IPS DF 4.7 (cell line): ENCODE measurements around the gene TNFRSF18.

ENCODE experiments used
- DNase-seq: peaks from one replicate; pipeline ENCODE4 v3.0.0-alpha.2; 2013; ENCODE audit warnings: low spot score; ENCODE audit errors: extremely low read depth

TNFRSF18 gene

DNA sequence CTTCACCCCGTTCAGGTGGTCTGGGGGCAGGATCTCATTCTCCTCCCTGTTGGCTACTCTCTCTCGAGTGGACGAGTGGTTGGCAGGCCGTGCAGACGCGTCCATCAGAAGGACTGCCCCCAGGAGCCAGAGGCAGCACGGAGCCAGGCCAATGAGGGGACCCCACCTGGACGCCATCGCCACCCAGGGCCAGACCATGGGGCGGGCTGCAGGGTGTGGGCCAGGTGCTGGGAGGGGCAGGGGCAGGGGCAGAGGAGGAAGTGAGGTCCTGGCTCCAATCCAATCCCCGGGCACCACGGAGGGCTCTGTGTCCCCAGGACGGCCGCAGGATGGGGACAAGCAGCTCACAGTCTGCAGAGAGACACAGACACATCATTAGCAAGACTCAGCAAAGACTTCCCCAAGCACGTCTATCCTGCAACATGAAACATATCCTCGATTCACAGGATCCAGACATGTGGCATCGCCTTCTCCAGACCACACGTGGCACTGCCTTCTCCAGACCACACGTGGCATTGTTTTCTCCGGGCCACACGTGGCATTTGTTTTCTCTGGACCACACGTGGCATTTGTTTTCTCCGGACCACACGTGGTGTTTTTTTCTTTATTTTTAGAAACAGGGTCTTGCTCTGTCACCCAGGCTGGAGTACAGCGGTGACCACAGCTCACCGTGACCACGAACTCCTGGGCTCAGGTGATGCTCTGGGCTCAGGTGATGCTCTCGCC is 22.4 kb upstream of the TNFRSF18 start:
- no peak for DNase-seq

DNA sequence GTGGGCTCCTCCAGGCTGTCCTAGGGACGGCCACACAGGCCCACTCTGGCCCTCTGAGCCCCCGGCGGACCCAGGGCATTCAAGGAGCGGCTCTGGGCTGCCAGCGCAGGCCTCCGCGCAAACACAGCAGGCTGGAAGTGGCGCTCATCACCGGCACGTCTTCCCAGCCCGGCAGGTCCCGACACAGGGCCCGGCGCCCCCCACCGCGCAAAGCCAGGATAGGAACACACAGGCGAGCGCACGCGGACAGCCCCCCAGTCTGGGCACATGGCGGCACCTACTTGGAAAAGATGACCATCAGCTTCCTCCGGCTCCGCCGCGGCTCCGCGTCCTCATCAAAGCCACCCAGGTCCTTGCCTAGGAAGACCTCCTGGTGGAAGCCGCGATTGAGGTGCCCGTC is 21.8 kb upstream of the TNFRSF18 start:
- DNase-seq = no peak

DNA sequence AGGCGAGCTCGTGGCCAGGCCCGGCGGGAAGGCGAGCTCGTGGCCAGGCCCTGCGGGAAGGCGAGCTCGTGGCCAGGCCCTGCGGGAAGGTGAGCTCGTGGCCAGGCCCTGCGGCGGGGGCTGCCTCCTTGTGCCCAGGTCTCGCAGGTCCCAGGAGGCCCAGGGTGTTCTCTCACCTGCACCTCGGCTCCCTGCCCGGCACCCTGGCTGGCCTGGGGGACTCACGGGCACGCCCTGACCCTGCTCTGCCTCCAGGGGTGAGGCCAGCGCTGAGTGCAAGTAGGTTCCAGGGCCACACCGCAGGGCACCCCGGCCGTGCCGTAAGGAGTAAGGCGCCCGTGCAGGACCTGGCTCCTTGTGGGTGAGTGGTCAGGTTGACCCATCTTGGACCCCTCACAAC is 21.0 kb upstream of the TNFRSF18 start:
- no peak for DNase-seq

DNA sequence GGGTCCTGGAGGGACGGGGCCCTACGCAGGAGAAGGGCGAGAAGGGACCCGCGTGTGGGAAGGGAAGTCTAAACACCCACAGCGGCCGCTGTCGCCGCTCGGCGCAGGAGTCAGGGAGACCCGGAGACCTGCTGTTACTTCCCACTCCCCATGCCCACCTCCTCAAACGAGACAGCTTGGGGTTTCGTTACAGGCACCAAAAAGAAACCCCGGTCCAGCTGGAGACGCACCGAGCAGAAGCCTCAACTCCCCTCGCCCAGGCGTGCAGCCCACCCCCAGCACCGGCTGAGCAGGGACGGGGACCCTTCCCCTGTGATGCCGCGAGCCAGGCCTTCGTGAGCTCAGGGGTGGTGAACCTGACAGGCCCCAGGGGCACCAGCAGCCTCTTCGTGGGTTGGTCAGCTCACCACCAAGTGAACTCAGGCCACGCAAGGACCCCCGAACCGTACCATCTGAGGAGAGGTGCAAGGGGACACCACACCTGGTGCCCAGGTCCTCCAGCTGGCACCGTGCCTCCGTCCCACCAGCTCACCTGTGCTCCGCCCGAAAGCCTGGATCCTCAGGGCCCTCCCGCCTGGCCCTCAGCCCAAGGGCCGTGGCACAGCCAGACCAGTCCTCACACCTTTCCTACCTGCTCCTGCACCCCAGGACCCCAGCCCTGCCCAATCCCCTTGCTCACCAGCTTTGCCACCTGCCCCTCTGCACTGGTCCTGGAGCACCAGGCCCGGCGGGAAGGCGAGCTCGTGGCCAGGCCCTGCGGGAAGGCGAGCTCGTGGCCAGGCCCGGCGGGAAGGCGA is 20.4 kb upstream of the TNFRSF18 start:
- no peak for DNase-seq

DNA sequence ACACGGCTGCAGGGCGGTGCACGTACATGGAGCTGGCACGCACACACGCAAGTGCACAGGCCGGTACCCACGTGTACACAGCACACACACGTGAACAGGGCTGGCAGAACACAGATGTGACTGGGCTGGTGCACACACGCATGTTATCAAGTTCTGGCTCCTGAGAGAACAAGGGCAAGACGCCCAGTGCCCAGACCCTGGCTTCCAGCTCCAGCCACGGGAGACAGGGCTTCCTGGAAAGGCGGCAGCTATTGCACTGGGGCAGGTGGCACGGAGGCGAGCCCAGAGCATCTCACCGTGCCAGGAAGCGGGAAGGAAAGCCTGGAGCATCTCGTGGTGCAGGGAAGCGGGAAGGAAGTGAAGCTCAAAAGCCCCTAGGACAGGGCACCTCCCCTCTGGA is 19.5 kb upstream of the TNFRSF18 start:
- DNase-seq = no peak

DNA sequence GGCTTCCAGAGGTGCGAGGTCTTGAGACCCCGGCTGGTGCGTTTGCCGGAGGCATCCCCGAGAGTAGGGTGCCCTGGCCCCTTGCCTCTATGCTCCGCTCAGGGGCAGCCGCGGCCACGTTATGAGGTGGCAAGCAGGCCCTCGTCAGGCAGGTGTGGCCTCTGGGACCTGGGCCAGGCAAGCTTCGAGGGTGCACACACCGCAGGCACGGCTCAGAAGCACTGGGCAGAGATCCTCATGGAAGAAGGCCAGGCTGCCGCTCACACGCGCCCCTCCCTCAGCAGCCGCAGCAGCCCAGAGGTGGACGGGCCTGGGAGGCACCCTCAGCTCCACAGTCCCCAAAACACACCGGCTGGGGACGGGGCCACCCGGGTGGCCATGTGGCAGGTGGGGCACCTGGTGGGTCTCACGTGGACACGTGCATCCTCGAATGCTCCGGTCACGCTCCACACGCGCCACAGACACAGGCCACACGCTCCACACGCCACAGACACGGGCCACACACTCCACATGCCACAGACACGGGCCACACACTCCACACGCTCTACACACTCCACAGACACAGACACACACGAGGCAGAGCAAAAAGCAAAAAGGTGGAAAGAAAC is 18.9 kb upstream of the TNFRSF18 start:
- no peak for DNase-seq

DNA sequence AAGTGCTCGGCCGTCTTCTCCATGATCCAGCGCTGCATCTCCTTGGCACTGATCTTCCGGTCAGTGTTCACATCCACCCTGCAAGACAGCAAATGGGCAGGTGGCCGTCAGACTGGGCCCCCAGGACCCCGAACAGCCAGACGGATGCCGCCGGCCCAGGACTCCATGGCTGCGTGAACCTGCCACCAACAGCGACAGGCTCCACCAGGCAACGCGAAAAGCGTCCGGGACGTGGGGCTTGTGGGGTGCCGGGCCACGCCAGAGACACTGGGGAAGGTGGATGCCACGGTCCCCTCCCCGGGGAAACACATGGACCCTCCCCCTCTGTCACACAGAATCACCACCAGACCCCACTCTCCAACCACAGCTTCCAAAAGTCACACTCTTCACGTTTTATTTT is 17.5 kb upstream of the TNFRSF18 start:
- DNase-seq = no peak

DNA sequence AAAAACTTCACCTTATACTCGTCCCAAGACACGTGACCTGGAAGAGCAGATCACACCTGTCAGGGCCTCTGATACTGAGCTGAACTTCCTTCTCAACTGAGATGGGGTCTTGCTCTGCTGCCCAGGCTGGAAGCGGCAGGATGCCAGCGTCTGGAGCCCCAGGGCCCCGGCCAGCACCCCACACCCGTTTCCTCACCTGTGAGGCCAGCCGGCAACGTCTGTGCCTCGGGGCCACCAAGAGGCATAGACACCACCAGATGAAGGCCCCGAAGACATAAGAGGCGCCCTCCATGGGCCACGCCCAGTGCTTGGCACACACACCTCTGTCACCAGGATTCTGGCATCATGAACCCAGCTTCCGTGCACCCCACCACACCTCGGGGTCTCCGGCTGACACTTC is 16.9 kb upstream of the TNFRSF18 start:
- DNase-seq = no peak

DNA sequence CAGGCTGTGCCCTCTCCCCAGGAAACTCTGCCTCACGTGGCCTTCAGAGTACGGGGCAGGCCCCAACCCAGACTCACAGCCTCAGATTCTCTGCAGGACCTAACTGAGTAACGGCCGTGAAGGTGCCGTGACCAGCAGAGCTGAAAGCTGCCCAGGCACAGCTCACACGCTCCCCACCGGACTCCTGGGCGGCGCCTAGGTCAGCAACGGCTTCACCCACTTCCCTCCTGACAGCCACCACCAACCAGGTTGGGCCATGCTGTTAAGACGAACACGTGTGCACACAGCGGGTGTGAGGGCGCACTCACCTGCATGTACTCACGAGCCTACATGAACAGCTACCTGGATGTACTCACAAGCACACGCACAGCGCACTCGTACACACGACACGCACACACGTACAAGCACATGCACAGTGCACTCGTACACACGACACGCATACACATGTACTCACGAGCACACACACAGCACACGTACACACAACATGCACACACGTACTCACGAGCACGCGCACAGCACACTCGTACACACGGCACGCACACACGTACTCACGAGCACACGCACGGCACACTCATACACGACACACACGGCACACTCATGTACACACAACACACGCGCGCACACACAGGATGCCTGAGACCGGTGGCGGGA is 16.3 kb upstream of the TNFRSF18 start:
- no peak for DNase-seq

DNA sequence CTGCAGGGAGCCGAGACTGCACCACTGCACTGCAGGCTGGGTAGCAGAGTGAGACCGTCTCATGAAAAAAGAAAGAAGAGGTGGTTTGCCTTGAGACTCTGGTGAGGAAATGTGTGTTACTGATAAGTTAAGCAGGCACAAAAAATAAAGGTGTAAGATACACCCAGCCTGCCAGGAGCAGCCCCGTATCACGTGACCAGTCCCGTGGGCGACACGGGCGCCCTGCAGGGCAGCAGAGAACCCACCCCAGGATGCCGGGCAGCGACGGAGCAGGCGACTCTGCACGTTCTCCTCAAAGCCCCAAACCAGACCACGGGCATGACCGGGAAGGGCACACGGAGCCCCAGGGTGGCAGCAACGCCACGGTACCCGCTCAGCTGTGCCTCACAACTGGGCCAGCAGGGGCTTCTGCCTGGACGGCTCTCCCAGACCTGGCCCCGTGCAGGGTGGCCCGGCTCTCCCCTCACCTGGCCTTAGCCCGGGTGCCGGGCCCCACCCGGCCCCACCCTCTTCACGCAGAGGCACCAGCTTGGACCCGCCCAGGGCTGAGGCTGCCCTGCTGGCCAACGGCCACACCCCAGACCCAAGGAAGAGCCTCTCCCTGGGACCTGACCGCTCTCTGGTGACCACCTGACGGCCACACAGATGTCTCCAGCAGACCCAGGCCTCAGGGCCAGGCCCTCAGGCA is 15.6 kb upstream of the TNFRSF18 start:
- no peak for DNase-seq

DNA sequence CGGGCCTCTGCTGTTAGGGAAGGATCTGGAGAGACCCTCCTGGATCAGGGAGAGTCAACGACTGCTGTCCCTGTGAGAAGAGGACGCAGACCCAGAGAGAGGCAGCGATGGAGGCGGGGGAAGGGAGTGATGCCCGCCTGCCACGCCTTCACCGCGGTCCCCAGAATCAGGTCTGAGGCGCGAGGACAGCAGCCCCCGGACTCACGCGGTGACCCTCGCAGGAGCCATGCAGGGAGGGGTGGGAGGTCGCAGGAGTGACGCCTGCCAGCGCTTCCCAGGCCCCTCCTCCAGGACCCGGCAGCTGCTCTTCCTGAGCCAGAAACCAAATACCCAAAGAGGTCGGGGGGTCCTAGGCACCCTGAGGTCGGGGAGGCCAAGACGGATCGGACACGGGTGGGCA is 13.8 kb upstream of the TNFRSF18 start:
- DNase-seq = no peak

DNA sequence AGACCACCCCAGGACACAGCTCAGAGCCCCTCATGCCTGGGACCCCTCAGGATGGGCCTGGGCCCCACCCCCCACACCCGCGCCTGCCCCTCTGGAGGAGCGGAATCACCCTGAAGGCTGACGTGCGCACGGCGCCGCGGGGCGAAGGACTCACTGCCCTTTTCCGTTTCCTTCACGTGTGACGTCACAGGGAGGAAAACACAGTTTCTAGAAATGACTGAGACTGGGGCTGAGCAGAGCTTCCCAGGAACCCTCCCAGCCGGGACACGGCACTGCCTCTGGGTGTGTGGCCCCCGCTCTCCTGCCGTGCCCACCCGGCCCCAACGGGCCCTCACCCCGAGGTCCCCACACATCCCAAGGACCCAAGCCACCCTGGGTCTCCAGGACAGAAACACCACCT is 12.9 kb upstream of the TNFRSF18 start:
- DNase-seq = no peak

DNA sequence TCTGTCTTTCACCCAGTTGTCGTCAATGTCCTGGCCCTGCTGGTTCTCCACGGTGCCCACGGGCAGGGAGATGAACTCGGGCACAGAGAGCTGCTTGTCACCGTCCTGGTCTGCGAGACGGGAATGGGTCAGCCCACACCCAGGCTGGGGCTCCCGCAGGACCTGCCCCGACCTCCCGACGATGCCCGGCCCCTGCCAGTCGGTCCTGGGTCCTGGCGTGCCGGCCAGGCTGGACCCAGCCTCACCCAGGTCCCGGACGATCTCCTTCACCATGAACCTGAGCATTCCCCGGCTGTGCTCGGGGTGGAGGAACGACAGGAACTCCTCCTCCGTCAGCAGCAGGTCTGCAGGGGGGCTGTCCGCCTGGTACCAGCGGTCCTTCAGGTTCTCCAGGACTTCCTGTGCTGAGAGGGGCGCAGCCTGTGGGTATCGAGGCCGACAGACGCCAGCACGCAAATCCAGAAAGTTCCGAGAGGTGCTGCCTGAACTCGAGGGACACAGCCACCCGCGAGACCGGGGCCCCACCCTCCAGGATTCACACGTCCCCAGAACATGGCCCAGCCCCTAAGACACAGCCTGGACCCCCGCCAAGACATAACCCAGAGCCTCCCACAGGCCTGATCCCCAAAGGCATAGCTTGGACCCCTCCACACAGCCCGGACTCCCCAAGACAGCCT is 12.3 kb upstream of the TNFRSF18 start:
- no peak for DNase-seq

DNA sequence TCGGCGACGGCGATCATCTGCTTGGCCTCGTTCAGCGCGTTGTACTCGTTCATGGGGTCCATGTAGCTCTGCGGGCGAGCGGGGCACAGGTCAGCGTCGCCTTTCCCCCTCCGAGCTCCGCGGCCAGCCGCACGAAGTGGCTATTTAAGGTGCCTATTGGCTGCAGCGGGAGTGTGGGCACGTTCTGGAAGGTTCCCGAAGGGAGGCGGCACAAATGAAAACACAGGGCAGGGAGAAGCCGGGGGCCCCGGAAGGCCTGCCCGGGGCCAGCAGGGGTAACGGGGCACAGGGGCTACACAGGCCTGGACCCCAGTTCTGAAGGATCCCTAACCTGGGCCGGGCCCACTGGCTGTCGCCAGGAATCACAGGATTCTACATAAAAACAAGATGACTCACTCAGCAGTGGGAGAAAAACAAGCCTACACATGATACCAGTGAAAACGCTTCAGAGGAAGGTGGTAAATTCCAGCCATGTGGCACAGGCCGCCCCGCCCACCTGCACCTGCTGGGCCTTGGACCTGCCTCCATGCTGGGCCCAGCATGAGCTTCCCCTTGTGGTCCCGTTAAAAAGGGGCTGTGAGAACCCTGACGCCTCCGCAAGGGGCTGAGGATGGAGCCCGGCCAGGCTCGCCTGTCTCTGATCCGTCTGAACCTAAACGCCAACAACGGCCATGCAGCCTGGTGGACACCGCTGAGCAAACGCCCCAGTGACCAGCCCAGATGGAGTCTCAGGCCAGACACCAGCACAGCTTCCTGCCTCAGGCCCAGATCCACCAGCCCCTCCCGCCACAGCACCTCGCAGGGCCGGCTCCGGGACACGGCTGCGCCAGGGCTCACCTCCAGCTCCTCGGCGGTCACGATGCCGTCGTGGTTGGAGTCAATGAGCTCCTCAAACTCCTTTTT is 11.5 kb upstream of the TNFRSF18 start:
- no peak for DNase-seq

DNA sequence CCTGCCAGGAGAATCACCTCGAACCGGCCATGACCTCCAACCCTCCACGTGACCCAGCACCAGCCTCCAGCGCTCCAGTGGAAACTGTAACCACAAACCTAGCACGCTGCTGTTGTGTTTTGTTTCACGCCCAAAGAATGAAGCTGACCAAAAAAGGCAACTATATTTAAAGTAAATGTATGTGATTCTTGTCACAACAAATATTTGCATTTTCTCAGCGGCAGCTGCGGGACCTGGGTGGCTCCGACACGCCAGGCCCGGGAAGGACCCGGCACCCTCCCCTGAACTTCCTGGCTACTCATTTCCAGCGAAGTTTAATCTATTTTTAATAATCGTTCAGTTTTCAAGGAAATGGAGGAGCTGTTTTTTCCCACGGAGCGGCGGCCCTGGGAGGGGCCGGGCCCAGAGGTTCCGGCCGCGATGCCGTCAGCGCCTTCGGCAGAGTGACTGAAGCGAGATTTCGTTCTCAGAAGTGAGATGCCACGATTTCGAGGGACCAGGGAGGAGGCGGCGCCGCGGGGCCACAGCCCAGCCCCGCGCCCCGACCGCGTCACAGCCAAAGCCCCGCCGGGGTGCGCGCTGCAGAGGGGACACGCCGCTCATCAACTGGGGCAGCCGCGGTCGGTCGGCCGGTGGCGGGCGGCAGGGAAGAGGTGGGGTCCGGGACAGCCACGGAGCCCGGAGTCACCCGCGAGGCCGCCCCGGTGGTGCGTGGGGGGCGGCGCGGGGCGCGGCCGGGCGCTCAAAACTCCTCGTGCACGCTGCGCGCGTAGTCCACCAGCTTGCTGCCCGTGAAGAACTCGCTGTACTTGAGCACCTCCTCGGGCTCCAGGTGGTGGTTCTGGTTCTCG is 10.6 kb upstream of the TNFRSF18 start:
- no peak for DNase-seq

DNA sequence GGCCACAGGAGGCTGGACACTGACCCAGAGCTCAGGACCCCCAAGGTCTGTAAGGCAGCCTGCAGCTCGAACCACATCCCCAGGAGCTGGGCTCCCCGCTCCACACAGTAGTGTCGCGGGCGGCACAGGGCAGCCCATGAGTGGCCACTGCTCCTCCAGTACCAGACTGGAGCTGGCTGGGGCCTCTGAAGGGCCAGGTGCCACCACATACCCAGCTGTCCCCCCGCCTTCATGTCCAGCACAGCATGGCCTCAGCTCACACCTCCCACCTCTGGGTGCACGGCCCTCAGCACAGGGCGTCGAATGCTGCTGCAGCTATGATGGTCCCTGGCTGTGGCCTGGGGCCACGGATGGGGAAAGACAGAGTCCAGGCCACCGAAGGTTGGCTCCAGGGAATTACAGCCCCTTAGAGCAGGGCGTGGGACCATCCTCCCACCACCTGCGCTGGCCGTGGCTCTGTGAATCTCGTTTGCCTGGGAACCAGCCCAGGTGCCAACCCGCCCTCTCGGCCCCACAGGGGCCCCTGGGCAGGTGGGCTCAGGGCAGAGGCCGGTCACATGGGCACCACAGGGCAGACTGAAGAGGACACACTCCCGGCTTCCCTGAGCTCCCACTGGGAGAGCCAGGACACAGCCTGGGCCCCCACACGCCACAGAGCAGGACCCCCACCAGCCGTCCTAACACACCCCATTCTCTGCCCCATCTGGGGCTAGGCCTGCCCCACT is 9.7 kb upstream of the TNFRSF18 start:
- no peak for DNase-seq

DNA sequence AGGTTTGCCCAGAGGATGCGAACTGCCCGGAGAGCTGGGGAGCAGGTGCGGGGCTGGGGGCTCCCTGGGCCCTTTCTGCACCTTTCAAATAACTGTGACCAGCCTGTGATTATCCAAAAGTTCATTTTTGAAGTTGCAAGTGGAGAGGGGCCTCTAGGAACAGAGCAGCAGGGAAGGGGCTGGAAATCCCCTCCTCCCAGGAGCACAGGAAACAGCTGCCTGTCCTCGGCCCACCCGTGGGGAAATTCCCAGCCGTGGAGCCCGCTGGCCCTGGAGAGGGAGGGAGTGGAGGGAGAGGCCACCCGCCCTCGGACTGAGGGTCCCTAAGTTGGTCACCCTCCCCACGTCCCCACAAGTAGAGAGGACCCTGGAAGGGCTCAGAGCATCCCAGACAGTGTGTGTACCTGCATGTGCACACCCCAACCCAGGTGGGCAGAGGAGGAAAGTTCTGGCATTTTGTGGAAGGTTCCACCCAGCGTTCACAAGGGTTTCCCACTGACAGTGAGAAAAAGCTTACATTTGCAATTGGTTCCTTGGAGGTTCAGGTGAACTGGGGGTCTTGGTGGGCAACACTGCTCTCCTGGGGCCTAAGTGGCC is 8.8 kb upstream of the TNFRSF18 start:
- DNase-seq = no peak
